HCT116 (cell line): ENCODE measurements around the gene RNPEPL1.
"Not testable (repeated sequence)": the region's sequence is repeated elsewhere in the genome, so short reads cannot be mapped to it uniquely, and the experiment has no call there.

Experiments
- CEBPB ChIP-seq: IDR thresholded peaks from 2 replicates; pipeline ENCODE4 v1.6.1; 2012; ENCODE audit warnings: low read depth
- EZH2 ChIP-seq: fragments of 200-600 bp; sonication (generic); IDR thresholded peaks from 2 replicates; pipeline ENCODE4 v1.6.1; 2017; ENCODE audit warnings: antibody characterized with exemption, mixed run types
- EZH2phosphoT487 ChIP-seq: fragments of 200-600 bp; IDR thresholded peaks from 2 replicates; pipeline ENCODE4 v1.6.1; 2018; ENCODE audit warnings: antibody characterized with exemption, borderline replicate concordance
- FOSL1 ChIP-seq: IDR thresholded peaks from 2 replicates; pipeline ENCODE4 v1.6.1; 2012; ENCODE audit warnings: low read depth
- POLR2A ChIP-seq: IDR thresholded peaks from 2 replicates; pipeline ENCODE4 v1.7.0; 2011; ENCODE audit warnings: borderline replicate concordance; ENCODE audit not compliant: insufficient read depth, insufficient read length; ENCODE audit errors: extremely low read depth
- POLR2AphosphoS5 ChIP-seq: IDR thresholded peaks from 2 replicates; pipeline ENCODE4 v1.6.1; 2011; ENCODE audit warnings: mild to moderate bottlenecking, low read depth, low read length, moderate library complexity
- RAD21 ChIP-seq: IDR thresholded peaks from 2 replicates; pipeline ENCODE4 v1.6.1; 2012; ENCODE audit warnings: low read depth, mild to moderate bottlenecking
- TCF7L2 ChIP-seq: IDR thresholded peaks from 2 replicates; pipeline ENCODE4 v1.7.0; 2011; ENCODE audit warnings: borderline replicate concordance, inconsistent platforms; ENCODE audit not compliant: insufficient read depth, insufficient read length; ENCODE audit errors: extremely low read depth
- YY1 ChIP-seq: IDR thresholded peaks from 2 replicates; pipeline ENCODE4 v1.6.1; 2011; ENCODE audit warnings: low read length, low read depth, moderate library complexity, mild to moderate bottlenecking; ENCODE audit not compliant: insufficient replicate concordance; ENCODE audit errors: extremely low read depth
- ZFX ChIP-seq: fragments of 450-650 bp; IDR thresholded peaks from 2 replicates; pipeline ENCODE4 v1.6.1; 2017
- TF ChIP-seq, protein P1 (sequence below), 3 experiments: fragments of 200-600 bp in 1 of 3; sonication (generic) in 1 of 3; IDR thresholded peaks in 2 of 3; conservative IDR thresholded peaks in 1 of 3; 2 replicates each; pipeline ENCODE4 v1.5.1; 2012 to 2017; ENCODE audit warnings: low read depth in 2 of 3, low read length in 2 of 3, antibody characterized with exemption in 1 of 3, borderline replicate concordance in 1 of 3, control low read depth in 1 of 3, mild to moderate bottlenecking in 1 of 3, mixed read lengths in 1 of 3, mixed run types in 1 of 3, moderate library complexity in 1 of 3; ENCODE audit not compliant: insufficient read depth in 1 of 3
- TF ChIP-seq, protein P2 (sequence below): IDR thresholded peaks from 2 replicates; pipeline ENCODE4 v1.6.1; 2012; ENCODE audit warnings: low read depth
- TF ChIP-seq, protein P3 (sequence below): IDR thresholded peaks from 2 replicates; pipeline ENCODE4 v1.6.1; 2011; ENCODE audit warnings: mild to moderate bottlenecking, low read length, moderate library complexity; ENCODE audit not compliant: insufficient replicate concordance; ENCODE audit errors: extremely low read depth
- TF ChIP-seq, protein P4 (sequence below): IDR thresholded peaks from 2 replicates; pipeline ENCODE4 v1.6.1; 2012

DNA sequence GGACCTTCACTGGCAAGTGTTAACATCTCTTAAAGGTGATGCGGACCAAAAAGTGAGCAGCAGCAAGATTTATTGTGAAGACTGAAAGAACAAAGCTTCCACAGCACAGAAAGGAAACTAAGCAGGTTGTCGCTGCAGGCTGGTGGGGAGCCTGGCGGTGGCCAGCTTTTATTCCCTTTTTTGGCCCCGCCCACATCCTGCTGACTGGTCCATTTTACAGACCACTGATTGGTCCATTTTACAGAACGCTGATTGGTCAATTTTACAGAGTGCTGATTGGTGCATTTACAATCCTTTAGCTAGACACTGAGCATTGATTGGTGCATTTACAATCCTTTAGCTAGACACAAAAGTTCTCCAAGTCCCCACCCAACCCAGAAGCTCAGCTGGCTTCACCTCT, 46.4 kb upstream of the RNPEPL1 start:
- TF ChIP-seq, protein P1, sequence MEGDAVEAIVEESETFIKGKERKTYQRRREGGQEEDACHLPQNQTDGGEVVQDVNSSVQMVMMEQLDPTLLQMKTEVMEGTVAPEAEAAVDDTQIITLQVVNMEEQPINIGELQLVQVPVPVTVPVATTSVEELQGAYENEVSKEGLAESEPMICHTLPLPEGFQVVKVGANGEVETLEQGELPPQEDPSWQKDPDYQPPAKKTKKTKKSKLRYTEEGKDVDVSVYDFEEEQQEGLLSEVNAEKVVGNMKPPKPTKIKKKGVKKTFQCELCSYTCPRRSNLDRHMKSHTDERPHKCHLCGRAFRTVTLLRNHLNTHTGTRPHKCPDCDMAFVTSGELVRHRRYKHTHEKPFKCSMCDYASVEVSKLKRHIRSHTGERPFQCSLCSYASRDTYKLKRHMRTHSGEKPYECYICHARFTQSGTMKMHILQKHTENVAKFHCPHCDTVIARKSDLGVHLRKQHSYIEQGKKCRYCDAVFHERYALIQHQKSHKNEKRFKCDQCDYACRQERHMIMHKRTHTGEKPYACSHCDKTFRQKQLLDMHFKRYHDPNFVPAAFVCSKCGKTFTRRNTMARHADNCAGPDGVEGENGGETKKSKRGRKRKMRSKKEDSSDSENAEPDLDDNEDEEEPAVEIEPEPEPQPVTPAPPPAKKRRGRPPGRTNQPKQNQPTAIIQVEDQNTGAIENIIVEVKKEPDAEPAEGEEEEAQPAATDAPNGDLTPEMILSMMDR (IDR thresholded peaks at IDR 0.05 in 2 of 3, conservative IDR thresholded peaks at IDR 0.05 in 1 of 3; ENCODE audit: borderline replicate concordance in 1 of 3, insufficient read depth in 1 of 3, low read depth in 2 of 3, low read length in 2 of 3), result not testable (repeated sequence)
- TF ChIP-seq EZH2phosphoT487, POLR2AphosphoS5, ZFX, POLR2A, RAD21, YY1, FOSL1, EZH2, CEBPB, TCF7L2: not testable (repeated sequence)
- TF ChIP-seq, protein P2, sequence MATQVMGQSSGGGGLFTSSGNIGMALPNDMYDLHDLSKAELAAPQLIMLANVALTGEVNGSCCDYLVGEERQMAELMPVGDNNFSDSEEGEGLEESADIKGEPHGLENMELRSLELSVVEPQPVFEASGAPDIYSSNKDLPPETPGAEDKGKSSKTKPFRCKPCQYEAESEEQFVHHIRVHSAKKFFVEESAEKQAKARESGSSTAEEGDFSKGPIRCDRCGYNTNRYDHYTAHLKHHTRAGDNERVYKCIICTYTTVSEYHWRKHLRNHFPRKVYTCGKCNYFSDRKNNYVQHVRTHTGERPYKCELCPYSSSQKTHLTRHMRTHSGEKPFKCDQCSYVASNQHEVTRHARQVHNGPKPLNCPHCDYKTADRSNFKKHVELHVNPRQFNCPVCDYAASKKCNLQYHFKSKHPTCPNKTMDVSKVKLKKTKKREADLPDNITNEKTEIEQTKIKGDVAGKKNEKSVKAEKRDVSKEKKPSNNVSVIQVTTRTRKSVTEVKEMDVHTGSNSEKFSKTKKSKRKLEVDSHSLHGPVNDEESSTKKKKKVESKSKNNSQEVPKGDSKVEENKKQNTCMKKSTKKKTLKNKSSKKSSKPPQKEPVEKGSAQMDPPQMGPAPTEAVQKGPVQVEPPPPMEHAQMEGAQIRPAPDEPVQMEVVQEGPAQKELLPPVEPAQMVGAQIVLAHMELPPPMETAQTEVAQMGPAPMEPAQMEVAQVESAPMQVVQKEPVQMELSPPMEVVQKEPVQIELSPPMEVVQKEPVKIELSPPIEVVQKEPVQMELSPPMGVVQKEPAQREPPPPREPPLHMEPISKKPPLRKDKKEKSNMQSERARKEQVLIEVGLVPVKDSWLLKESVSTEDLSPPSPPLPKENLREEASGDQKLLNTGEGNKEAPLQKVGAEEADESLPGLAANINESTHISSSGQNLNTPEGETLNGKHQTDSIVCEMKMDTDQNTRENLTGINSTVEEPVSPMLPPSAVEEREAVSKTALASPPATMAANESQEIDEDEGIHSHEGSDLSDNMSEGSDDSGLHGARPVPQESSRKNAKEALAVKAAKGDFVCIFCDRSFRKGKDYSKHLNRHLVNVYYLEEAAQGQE, result not testable (repeated sequence)
- TF ChIP-seq, protein P3, sequence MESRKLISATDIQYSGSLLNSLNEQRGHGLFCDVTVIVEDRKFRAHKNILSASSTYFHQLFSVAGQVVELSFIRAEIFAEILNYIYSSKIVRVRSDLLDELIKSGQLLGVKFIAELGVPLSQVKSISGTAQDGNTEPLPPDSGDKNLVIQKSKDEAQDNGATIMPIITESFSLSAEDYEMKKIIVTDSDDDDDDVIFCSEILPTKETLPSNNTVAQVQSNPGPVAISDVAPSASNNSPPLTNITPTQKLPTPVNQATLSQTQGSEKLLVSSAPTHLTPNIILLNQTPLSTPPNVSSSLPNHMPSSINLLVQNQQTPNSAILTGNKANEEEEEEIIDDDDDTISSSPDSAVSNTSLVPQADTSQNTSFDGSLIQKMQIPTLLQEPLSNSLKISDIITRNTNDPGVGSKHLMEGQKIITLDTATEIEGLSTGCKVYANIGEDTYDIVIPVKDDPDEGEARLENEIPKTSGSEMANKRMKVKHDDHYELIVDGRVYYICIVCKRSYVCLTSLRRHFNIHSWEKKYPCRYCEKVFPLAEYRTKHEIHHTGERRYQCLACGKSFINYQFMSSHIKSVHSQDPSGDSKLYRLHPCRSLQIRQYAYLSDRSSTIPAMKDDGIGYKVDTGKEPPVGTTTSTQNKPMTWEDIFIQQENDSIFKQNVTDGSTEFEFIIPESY, result not testable (repeated sequence)
- TF ChIP-seq, protein P4, sequence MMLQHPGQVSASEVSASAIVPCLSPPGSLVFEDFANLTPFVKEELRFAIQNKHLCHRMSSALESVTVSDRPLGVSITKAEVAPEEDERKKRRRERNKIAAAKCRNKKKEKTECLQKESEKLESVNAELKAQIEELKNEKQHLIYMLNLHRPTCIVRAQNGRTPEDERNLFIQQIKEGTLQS, result not testable (repeated sequence)
